Stimulated activated naive CD8-positive, alpha-beta T cell treated with anti-CD3 and anti-CD28 coated beads, Interleukin-15, Interleukin-2, amounts not matched to agents 100 ng/mL and 50 ng/mL, for 24 hours (primary cell): Measurements from ENCODE around the gene RPA1.

ENCODE experiments used
- H3K27ac Mint-ChIP-seq: one replicate; pipeline ENCODE4 v1.8.0; 2021; ENCODE audit warnings: mild to moderate bottlenecking, mixed read lengths
- H3K27me3 Mint-ChIP-seq: one replicate; pipeline ENCODE4 v1.8.0; 2021; ENCODE audit warnings: mixed read lengths
- H3K36me3 Mint-ChIP-seq: one replicate; pipeline ENCODE4 v1.8.0; 2021; ENCODE audit warnings: low read depth, mixed read lengths
- H3K4me1 Mint-ChIP-seq: one replicate; pipeline ENCODE4 v1.8.0; 2021; ENCODE audit warnings: low read depth, mixed read lengths
- H3K4me3 Mint-ChIP-seq: one replicate; pipeline ENCODE4 v1.8.0; 2021; ENCODE audit warnings: mild to moderate bottlenecking, mixed read lengths
- H3K9me3 Mint-ChIP-seq: one replicate; pipeline ENCODE4 v1.8.0; 2021; ENCODE audit warnings: mixed read lengths

The RPA1 gene

DNA sequence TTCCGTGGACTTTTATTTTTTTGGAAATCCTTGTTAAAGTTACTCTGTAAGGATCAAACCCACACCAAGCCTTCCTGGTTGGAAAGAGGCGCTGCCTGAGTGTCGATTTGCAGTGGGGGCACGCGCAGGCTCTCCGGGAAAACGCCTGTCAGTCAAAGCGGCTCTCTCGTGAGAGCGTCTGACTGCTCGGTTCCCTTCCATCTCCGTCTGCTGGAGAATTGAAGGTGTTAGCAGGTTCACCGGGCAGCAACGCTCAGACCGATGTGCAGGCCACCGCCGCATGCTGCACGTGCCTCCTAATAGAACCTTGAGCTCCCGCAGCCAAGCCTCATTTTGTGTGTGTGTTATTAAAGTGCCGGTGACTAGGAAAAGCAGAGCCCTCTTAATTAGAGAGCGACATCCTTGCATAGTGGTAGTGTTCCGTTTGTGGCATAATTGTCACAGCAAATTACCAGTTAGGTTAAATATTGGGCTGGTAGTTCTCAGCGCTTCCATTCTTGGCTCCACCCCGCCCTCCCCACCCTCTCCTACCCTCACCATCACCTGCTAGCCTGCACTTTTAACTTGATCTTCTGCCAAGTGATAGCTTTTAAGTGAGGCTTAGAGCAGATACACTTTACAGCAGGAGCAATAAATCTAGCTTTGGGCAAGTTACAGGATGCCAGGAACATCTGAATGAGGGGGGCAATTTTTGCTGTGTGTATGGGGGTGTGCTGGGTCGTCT lies 75.5 kb downstream of the RPA1 start:
- no peak overlapping the region for H3K4me3 Mint-ChIP-seq
- H3K27me3 Mint-ChIP-seq = peaks cover 39% of the 10 kb centered on the region
- no peaks in the 10 kb centered on the region for H3K36me3 Mint-ChIP-seq
- H3K4me1 Mint-ChIP-seq = peaks cover 13% of the 10 kb centered on the region
- H3K9me3 Mint-ChIP-seq = no peaks in the 10 kb centered on the region
- no peak overlapping the region for H3K27ac Mint-ChIP-seq

GRCh38 chr17:1906662-1907101 lies 76.9 kb downstream of the RPA1 start:
- Mint-ChIP-seq H3K9me3 (no peaks in the 10 kb centered on the region), H3K27ac (no peak overlapping the region), H3K4me1 (peaks cover 13% of the 10 kb centered on the region), H3K4me3 (no peak overlapping the region), H3K27me3 (peaks cover 42% of the 10 kb centered on the region), H3K36me3 (no peaks in the 10 kb centered on the region)

DNA sequence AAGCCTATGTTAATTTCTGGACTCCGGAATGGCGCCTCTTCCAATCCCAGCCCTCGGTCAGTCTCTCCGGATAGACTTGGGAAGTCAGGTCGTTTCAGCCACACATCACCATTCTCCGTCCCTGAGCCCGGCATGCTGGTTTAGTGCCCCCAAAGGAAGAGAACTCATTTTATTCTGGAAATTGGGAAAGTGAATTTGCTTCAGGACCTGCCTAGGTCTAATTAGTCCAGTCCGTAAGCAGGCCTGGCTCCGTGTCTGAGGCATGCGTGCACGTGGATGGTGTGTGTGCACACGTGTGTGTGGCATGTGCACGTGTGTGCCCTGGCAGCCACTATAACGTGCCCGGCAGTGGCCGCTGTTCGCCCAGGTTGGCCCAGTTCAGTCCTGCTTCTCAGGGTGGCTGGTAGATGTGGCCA lies 77.4 kb downstream of the RPA1 start:
- H3K9me3 Mint-ChIP-seq = no peaks in the 10 kb centered on the region
- no peak overlapping the region for H3K4me3 Mint-ChIP-seq
- H3K27ac Mint-ChIP-seq = no peak overlapping the region
- peaks cover 13% of the 10 kb centered on the region for H3K4me1 Mint-ChIP-seq
- H3K36me3 Mint-ChIP-seq = no peaks in the 10 kb centered on the region
- H3K27me3 Mint-ChIP-seq = peaks cover 47% of the 10 kb centered on the region

DNA sequence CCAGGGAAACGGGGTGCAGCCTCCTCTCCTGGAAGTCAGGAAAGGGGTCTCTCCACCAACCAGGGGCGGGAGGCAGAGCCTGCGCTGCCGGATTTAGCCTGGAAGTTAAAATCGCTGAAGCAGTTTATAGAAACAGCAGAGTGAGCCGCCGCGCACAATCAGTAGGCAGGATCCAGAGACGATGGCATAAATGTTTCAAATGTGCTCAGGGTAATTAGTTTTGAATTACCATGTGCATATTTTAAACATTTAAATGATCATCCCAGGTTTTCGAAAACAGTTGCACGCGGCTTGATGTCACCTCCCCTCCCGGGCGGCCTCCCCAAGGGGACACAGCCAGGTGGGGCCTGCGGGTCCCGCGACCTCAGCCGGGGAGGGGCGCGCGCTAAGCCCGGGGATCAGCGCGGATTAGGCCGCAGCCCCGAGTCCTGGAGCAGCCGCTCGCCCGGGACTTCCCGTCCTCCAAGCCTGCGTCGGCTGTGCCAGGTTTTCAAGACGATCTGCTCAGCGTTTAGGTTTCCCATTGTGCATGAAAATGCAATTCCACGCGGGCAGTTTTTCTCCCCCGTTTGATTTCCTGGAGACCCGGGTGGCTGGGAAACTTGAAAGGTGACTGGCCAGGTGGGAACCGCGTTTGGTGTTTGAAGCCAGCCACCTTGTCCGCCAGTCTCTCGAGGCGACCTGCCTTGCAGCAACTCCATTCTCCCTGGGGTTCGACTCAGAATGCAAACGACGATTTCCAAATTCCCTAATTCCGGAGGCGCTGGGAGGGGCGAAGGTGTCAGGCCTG lies 78.3 kb downstream of the RPA1 start:
- Mint-ChIP-seq H3K4me1 (peaks cover 13% of the 10 kb centered on the region), H3K36me3 (no peaks in the 10 kb centered on the region), H3K27me3 (peaks cover 48% of the 10 kb centered on the region), H3K4me3 (peak overlapping the region; percentile 45), H3K9me3 (no peaks in the 10 kb centered on the region), H3K27ac (no peak overlapping the region)

DNA sequence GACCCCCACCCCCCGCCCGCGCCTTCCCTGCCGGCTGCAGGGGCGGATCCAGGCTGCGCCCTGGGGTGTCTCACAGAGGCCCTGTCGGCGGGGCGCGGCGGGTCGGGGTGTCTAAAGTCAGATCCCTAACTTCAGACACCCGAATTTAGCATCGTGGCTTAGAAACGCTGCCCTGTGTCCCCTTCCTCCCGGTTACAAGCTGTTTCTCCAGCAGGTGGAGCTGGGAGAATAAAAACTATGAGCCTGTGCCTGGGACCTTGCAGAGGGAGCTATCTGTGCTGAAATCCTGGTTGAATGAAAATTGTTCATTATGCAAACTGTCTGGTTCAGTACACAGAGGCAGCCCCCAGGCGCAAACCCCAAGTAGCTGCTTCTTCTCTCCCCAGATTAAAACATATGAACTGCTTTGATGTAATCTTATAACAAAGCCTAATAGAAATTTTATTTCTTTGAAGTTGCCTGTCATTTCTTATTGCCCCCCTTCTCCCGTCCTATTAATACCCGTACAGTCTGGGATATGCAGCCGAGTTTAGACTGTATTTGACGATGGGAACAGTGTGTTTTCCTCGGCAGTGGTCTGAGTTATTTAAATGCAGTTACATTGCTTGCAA lies 79.0 kb downstream of the RPA1 start:
- Mint-ChIP-seq H3K27ac (no peak overlapping the region), H3K9me3 (no peaks in the 10 kb centered on the region), H3K4me1 (peaks cover 13% of the 10 kb centered on the region), H3K36me3 (no peaks in the 10 kb centered on the region), H3K27me3 (peaks cover 50% of the 10 kb centered on the region), H3K4me3 (peak overlapping the region; percentile 45)

DNA sequence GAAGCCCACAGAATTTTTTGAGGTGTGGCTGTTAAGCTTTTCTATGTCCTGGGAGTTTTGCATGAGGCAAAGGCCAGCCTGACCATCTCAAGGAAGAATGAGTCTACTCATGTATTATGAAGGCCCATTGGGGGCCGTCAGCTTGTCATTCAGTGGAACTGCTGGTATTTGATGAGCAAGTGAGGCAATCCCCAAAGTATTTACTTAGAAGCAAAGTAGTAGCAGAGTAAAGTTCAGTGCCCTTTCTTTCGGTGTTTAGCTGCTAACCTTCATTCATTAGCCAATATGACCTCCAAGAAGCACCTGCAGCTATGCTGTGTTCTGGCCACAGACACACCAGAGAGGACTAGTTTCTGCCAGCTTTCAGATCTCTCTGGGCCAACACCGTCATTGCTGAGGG lies 80.2 kb downstream of the RPA1 start:
- Mint-ChIP-seq H3K9me3 (no peaks in the 10 kb centered on the region), H3K4me3 (no peak overlapping the region), H3K27me3 (peaks cover 49% of the 10 kb centered on the region), H3K4me1 (peaks cover 13% of the 10 kb centered on the region), H3K27ac (no peak overlapping the region), H3K36me3 (no peaks in the 10 kb centered on the region)

DNA sequence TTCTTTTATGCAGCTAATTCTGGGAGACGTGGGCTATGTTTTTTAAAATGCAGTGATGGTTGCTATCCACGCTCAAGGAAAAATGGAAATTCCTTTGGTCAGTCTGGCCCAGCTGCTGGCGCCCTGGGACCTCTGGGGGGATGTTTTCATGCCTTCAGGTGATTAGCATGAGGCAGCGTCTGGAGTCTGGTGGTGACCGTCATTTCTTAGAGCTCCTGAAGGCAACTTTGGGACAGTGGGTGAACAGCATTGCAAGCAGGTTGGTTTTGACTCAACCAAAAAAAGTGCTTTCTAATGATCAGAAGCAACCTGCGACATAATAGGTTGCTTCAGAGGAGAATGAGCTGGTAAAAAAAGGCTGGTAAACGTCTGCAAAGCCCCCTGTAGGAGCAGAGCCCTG lies 82.3 kb downstream of the RPA1 start:
- no peak overlapping the region for H3K4me3 Mint-ChIP-seq
- H3K4me1 Mint-ChIP-seq = peaks cover 13% of the 10 kb centered on the region
- peaks cover 31% of the 10 kb centered on the region for H3K27me3 Mint-ChIP-seq
- H3K9me3 Mint-ChIP-seq = no peaks in the 10 kb centered on the region
- H3K27ac Mint-ChIP-seq = no peak overlapping the region
- H3K36me3 Mint-ChIP-seq = no peaks in the 10 kb centered on the region

GRCh38 chr17:1913702-1914101 lies 83.9 kb downstream of the RPA1 start:
- H3K27me3 Mint-ChIP-seq = peaks cover 24% of the 10 kb centered on the region
- H3K27ac Mint-ChIP-seq = no peak overlapping the region
- H3K4me3 Mint-ChIP-seq = no peak overlapping the region

GRCh38 chr17:1914661-1915083 lies 84.9 kb downstream of the RPA1 start:
- Mint-ChIP-seq H3K4me1 (no peaks in the 10 kb centered on the region), H3K36me3 (no peaks in the 10 kb centered on the region), H3K4me3 (no peak overlapping the region), H3K27me3 (peaks cover 16% of the 10 kb centered on the region), H3K9me3 (no peaks in the 10 kb centered on the region), H3K27ac (no peak overlapping the region)

More at GRCh38 chr17:1913702-1914101, 83.9 kb downstream of the RPA1 start:
- no peaks in the 10 kb centered on the region for H3K36me3 Mint-ChIP-seq
- peaks cover 4% of the 10 kb centered on the region for H3K4me1 Mint-ChIP-seq
- H3K9me3 Mint-ChIP-seq = no peaks in the 10 kb centered on the region

DNA sequence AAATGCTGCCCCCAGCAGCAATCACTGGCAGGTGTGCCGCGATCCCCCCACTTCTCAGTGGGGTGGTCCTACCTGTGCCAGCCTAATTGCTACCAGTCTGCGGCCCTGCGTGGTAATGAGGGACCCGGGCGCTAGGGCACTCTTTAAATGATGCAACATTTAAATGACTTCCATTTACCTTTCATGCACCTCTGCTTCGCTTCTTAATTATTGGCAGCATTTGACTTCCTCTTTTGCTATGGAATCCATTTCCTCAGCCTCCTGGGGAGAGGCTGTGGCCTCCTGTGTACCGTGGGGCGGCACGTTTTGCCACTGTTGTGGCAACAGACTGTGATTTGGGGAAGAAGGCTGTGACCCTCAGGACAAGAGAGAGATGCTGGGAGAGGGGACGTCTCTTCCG lies 86.1 kb downstream of the RPA1 start:
- H3K9me3 Mint-ChIP-seq = no peaks in the 10 kb centered on the region
- H3K4me1 Mint-ChIP-seq = no peaks in the 10 kb centered on the region
- no peak overlapping the region for H3K4me3 Mint-ChIP-seq
- no peak overlapping the region for H3K27ac Mint-ChIP-seq
- peaks cover 14% of the 10 kb centered on the region for H3K27me3 Mint-ChIP-seq
- no peaks in the 10 kb centered on the region for H3K36me3 Mint-ChIP-seq

DNA sequence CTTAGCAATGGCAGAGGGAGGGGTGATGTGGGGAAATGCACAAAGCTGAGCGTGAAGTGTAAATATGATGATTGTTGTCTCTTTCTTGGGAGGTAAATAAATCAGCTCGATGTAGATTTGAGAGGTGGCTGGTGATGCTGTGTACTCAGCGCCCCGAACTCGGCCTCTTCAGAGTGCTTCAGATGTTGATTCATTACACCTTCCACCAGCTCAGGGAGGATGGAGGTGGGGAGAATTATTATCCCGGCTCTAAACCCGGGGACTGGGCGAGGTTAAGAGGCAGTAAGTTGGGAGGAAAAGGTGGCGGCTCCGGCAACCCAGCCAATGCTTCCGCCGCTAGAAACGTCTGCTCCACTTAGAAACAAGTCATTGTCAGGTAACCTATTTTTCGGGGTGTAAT lies 86.5 kb downstream of the RPA1 start:
- H3K4me3 Mint-ChIP-seq = no peak overlapping the region
- H3K36me3 Mint-ChIP-seq = no peaks in the 10 kb centered on the region
- H3K4me1 Mint-ChIP-seq = no peaks in the 10 kb centered on the region
- no peak overlapping the region for H3K27ac Mint-ChIP-seq
- H3K27me3 Mint-ChIP-seq = peaks cover 14% of the 10 kb centered on the region
- H3K9me3 Mint-ChIP-seq = no peaks in the 10 kb centered on the region

GRCh38 chr17:1916963-1917715 lies 87.3 kb downstream of the RPA1 start:
- H3K4me1 Mint-ChIP-seq = no peaks in the 10 kb centered on the region
- H3K4me3 Mint-ChIP-seq = no peak overlapping the region
- H3K36me3 Mint-ChIP-seq = no peaks in the 10 kb centered on the region
- H3K27ac Mint-ChIP-seq = no peak overlapping the region
- H3K9me3 Mint-ChIP-seq = no peaks in the 10 kb centered on the region
- H3K27me3 Mint-ChIP-seq = peaks cover 6% of the 10 kb centered on the region

GRCh38 chr17:1918346-1919162 lies 88.7 kb downstream of the RPA1 start:
- H3K36me3 Mint-ChIP-seq = no peaks in the 10 kb centered on the region
- no peaks in the 10 kb centered on the region for H3K9me3 Mint-ChIP-seq
- no peak overlapping the region for H3K27ac Mint-ChIP-seq
- H3K27me3 Mint-ChIP-seq = peaks cover 3% of the 10 kb centered on the region
- no peaks in the 10 kb centered on the region for H3K4me1 Mint-ChIP-seq
- H3K4me3 Mint-ChIP-seq = no peak overlapping the region

GRCh38 chr17:1919201-1919600 lies 89.4 kb downstream of the RPA1 start:
- Mint-ChIP-seq H3K27me3 (peaks cover under 1% of the 10 kb centered on the region), H3K27ac (no peak overlapping the region), H3K9me3 (no peaks in the 10 kb centered on the region), H3K4me1 (no peaks in the 10 kb centered on the region), H3K36me3 (no peaks in the 10 kb centered on the region), H3K4me3 (no peak overlapping the region)
